Measurements from ENCODE around the gene CDH26.

The CDH26 gene

GRCh38 chr20:60021104-60021503 lies 62.9 kb downstream of the CDH26 start:
- no peak for DNase-seq

DNA sequence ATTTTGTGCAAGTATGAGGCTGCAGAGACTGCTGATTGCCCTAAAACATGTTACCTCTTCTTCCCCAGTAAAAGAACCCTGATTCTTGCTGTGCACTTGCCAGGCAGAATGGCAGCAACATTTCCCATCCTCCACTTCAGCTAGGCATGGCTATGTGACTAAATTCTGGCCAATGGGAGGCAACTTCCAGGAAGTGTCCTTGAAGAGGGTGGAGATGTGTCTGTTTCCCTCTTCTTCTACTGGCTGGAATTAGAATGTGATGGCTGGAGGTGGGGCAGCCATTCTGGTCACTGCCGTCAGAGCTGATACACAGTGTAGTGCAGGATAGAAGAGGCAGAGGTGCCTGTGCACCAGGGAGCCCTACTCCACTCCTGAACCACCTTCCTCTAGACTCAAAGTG lies 64.6 kb downstream of the CDH26 start:
- DNase-seq, result no peak

GRCh38 chr20:60024245-60024644 lies 66.0 kb downstream of the CDH26 start:
- DNase-seq, result no peak

GRCh38 chr20:60024801-60025200 lies 66.6 kb downstream of the CDH26 start:
- no peak for DNase-seq

DNA sequence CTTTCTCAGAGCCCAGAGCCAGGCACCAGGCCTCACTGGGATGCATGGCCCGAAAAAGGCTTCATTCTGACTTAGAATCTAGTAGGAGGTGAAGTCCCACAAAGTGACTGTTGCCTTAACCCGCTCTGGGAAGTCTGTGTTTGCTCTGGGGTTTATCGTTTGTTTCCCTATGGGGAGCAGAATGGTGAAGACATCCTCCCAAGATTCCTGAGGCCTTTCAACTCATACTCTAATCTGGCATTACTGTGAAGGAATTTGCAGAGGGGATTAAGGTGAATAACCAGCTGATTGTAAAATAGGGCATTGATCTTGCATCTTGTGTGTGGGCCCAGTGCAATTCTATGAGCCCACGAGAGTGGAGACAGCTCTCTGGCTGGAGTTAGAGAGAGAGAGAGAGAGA lies 67.8 kb downstream of the CDH26 start:
- DNase-seq, result no peak

DNA sequence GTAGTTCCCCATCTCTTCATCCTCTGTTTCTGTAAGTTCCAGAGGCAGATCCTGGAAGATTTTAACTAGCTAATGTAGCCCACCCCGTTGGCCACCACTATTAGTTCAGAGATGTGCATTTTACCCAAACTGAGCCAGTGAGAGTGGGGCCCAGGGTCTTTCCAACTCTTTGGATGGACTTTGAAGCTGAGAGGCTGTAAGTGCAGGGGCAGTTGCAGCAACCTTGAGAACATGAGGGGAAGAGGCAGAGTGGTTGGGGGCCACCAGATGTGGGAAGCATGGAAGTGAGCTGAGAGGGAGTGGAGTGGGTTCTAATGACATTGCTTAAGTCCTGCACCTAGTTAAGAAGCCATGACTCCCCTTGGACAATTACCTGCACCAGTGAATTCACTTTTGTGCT lies 72.2 kb downstream of the CDH26 start:
- no peak for DNase-seq

- DNase-seq, result no peak
These were observed 72.9 kb downstream of the CDH26 start for GRCh38 chr20:60031107-60031506.

DNA sequence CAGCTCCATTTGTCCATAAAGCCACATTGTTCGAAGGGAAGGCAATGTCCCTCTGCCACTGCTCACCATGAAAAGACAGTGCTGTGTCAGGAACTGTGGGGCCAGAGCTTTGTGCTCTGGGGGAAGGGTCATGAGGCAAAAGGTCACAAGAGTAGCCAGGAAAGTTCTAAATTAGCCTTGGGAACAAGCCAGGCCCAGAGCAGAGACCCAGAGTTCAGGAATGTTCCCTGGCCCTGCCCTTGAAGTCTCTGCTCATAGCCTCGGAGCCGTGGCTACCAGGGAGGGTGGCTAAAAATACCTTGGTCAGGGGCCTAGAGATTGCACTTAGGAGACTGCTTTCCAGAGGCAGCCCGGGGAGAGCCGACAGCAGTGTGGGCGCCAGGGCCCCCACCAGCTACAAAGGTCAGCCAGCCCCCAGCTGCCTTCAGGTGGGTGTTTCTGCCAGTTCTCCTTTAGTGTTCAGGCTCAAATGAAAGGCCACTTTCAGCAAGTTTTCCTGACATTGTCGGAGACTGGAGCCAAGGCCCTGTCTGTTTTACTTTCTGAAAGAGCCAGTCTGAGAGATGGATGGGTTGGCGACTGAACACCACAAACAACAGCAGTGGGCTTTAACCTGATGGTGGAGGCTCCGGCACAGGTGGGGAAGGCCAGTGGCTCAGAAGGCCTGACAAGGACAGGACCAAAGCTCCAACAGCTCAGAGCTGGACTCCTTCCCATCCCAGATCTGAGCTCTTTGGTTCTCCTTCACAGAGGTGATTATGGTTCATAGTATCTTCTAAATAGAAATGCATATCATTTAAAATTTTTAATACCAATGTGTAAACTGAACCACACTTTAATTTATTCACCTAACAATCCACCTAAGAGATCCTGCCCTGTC lies 76.2 kb downstream of the CDH26 start:
- no peak for DNase-seq

DNA sequence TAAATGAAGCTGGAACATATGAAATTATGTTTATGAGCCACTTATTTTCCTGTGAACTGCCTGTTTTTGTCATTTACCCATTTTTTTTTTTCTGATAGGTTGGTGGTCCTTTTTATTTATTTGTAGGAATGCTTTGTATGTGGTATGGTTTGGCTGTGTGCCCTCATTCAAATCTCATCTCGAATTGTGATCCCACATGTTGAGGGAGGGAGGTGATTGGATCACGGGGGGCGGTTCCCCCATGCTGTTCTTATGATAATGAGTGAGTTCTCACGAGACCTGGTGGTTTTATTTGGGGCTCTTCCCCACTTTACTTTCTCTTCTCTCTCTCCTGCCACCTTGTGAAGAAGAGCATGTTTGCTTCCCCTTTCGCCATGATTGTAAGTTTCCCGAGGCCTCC lies 77.3 kb downstream of the CDH26 start:
- no peak for DNase-seq

DNA sequence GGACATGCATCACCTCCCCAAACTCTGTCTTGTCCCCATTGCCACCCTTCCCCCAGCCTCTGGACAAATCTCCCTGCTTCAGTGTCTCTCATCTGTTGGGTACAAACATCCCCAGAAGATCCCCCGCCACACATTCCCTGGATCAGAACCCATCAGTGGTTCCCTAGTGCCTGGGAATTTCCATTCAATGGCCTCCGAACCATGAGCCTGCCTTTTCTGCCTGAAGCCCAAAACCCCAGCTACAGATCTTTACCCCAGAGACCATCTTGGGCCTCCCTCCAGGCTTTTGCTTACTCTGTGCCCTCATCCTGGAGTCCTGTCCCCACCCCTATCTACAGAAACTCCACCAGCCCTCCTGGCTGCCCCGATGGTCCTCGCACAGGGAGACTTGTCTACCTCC lies 78.1 kb downstream of the CDH26 start:
- no peak for DNase-seq

- peak; percentile 49 for DNase-seq
These were observed 78.7 kb downstream of the CDH26 start for GRCh38 chr20:60036746-60037499.

- no peak for DNase-seq
These were observed 80.3 kb downstream of the CDH26 start for GRCh38 chr20:60038400-60039008.

DNA sequence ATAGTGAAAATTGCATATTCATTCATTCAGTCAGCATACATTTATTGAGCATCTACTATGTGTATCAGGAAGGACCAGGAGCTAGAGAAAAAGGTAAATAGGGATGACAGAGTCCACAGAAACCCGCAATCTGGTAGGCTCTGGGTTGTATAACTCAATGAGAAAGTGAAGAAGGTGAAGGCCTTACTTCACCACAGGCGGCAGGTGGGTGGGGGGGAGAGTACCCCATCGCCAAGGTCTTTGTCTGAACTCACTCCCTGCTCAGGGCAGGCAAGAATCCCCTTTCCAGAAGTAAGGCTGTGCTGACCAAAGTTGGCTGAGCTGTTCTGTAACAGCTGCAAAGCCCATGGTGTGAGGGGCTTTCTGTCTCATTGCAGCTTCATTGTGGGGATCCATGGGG lies 81.3 kb downstream of the CDH26 start:
- DNase-seq, result no peak

DNA sequence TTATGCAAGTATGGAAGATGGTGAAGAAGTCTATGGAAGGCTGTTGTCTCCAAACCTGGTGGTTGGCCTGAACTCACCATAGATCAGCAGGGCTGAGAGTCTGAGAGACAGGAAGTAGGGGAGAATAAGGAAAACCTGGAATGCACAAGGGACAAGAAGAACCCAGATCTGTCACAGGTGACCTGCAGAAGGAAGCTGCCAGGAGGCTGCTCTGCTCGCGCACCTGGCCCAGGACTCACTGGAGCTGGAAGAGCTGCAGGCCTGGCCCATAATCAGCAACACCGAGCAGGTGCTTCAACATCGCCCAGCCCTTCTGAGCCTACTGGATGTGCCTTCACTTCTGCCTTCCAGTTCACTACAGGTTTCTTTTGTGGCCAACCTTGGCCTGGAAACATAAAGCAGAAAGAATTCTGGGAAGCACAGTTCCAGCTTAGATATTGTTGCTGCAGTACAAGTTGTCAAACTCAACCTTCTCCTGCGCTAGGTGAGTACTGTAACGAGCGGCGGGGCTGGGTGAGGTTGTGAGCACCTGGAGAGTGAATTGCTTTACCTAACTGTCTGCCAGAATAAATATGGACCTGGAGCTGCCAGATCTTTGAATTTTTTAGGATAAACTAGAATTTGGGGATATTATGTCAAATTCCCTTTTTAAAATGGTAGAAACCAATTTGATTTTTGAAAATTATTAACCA lies 82.4 kb downstream of the CDH26 start:
- DNase-seq, result no peak

DNA sequence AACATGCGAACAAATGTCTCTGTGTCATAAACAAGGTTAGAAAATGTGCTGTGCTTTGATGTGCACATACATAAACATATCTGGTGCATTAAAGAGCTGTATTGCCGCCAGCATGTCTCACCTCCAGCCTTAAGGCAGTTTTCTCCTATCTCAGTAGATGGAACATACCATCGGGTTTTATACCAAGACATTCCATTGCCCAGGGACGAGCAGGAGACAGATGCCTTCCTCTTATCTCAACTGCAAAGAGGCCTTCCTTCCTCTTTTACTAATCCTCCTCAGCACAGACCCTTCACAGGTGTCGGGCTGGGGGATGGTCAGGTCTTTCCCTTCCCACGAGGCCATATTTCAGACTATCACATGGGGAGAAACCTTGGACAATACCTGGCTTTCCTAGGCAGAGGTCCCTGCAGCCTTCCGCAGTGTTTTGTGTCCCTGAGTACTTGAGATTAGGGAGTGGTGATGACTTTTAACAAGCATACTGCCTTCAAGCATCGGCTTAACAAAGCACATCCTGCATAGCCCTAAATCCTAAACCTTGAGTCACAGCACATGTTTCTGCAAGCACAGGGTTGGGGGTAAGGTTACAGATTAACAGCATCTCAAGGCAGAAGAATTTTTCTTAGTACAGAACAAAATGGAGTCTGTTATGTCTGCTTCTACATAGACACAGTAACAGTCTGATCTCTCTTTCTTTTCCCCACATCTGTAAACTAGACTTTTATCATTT lies 83.4 kb downstream of the CDH26 start:
- peak; percentile 15 for DNase-seq

GRCh38 chr20:60043435-60043834 lies 85.2 kb downstream of the CDH26 start:
- no peak for DNase-seq

DNA sequence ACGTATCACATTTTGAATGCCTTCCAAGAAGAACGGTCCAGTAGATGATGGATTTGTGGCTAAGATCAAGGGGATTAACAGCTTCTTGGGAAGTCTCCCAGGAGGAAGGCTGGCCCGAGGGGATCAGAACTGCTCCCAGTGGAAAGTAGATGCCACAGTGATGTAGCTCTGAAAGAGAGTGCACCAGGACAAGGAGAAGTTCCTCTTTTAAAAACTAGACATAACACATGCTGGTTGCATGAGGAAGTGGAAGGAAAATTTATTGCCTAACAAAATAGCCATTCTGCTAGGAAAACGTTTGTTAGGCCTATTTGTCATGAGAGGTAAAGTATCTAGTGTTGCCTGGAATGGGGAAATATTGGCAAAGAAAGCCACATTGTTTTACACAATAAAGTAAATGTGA lies 87.8 kb downstream of the CDH26 start:
- no peak for DNase-seq

DNA sequence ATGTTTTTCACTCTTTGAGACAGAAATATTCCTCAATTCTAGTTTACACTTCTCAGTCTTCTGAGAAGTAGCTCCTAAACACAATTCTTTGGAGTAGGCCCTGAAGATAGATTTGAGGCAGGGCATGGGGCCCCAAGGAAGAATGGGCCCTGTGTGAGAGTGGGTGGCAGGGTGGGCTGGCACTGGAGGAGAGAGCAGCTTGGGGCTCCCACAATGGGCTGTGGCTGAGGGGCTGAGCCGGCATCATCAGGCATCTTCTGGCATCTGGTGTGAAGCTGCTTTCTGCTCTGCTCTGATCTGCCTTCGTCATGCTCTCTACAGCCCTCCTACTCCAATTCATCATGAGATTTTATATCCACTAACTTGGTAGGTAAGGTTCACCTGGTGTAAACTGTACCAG lies 88.2 kb downstream of the CDH26 start:
- DNase-seq, result no peak

GRCh38 chr20:60046860-60047259 lies 88.6 kb downstream of the CDH26 start:
- DNase-seq, result no peak

GRCh38 chr20:60048634-60049521 lies 90.7 kb downstream of the CDH26 start:
- no peak for DNase-seq

GRCh38 chr20:60049601-60050000 lies 91.4 kb downstream of the CDH26 start:
- no peak for DNase-seq
